ENCODE results near the gene HOOK2. TPM values are rescaled to one million over a fixed set of nuclear protein-coding genes. Genes with fewer than 3 reads are reported as not detected.
"Not testable (repeated sequence)": the region's sequence is repeated elsewhere in the genome, so short reads cannot be mapped to it uniquely, and the experiment has no call there.

The HOOK2 gene
- total and polyA plus RNA-seq, 2 of the 13 experiments (the other 11 are each of a cell fraction or from before 2014, with no cell fraction given): 9.2 to 12.9 TPM

DNA sequence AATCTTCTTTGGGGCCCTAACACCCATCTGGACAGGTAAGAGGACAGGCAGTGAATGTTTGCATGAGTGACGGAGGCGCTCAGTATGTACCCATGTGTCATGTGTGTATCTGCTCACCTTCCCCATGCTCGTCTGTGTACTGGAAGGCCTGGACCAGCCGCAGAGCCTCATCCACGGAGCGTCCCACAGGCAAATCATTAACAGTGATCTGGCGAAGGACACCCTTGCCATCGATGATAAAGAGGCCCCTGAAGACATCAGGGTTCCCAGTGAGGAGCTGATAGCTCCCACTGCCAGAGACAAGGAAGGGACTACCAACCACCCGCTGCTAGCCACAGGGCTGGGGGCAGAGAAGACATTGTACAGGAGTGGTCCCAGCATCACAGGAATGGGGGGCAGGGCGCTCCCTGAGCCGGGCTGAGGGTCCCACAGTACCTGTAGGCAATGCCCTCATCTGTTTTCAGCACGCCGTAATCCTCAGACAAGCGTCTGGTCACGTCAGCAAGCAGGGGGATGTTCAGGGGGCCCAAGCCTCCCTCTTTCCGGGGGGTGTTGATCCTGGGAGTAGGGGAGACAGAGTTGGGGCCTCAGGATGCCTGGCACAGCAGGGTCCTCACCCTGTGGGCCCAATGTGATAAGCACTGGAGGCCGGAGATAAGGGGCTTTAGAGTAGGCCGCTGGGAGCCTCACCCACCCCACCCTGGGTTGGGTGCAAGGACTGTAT is 24.6 kb upstream of the HOOK2 start (continued):
- TF ChIP-seq, protein P1, sequence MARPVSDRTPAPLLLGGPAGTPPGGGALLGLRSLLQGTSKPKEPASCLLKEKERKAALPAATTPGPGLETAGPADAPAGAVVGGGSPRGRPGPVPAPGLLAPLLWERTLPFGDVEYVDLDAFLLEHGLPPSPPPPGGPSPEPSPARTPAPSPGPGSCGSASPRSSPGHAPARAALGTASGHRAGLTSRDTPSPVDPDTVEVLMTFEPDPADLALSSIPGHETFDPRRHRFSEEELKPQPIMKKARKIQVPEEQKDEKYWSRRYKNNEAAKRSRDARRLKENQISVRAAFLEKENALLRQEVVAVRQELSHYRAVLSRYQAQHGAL (CRISPR knock-in tag; IDR thresholded peaks at IDR 0.05; ENCODE audit: not compliant biosample characterization): no peak
- no peak for TF ChIP-seq TSC22D2 (CRISPR knock-in tag; IDR thresholded peaks at IDR 0.05; ENCODE audit: borderline replicate concordance)

DNA sequence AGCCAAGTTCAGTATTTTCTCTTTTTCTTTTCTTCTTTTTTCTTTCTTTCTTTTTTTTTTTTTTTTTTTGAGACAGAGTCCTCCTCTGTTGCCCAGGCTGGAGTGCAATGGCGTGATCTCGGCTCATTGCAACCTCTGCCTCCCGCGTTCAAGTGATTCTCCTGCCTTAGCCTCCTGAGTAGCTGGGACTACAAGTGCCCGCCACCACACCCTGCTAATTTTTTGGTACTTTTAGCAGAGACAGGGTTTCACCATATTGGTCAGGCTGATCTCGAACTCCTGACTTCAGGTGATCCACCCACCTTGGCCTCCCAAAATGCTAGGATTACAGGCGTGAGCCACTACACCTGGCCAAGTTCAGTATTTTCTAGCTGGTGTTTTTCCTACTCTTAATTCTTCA is 22.3 kb upstream of the HOOK2 start:
- FAIRE-seq; in situ Hi-C loops (cut with HindIII; ENCODE audit: extremely low pct_ligation_motif_present, low pct_unique_long_range_greater_than_20kb); H3K9ac ChIP-seq (ENCODE audit: insufficient read depth, low read depth, low read length); ATAC-seq; BruUV-seq (replicated peaks); H3K4me3 ChIP-seq (replicated peaks in 1 of 3; ENCODE audit: insufficient read depth in 1 of 3, low read depth in 2 of 3, low read length in 3 of 3); H3K4me2 ChIP-seq (ENCODE audit: low read depth, low read length); DNase-seq (ENCODE audit: low spot score); H4K20me1 ChIP-seq (ENCODE audit: insufficient read depth, low read length); H3K27ac ChIP-seq (ENCODE audit: extremely low read length, insufficient read depth, low read length); H3K27me3 ChIP-seq (ENCODE audit: control insufficient read depth in 1 of 2, insufficient read depth in 2 of 2, low read length in 2 of 2); H2AFZ ChIP-seq (ENCODE audit: low read length); intact Hi-C loops (cut with micrococcal nuclease; ENCODE audit: unreplicated experiment); H3K9me3 ChIP-seq (ENCODE audit: low read length): not testable (repeated sequence)
- ChIA-PET CTCF (ENCODE audit: low intra/inter-chr PET ratio, low total read pairs) (interaction anchor here (2.5 to 3.7 kb wide), 2 partner anchors 19 to 32 kb away, joined by 34 to 54 read pairs; no protein-coding TSS in a partner anchor), POLR2A (interaction anchor here (0.7 to 1.8 kb wide), 4 partner anchors 9 to 53 kb away, joined by 3 to 9 read pairs (median 4); partner anchors contain the start of gene RNASEH2A)
- peaks cover 44% of the 10 kb centered on the region for H3K4me1 ChIP-seq (ENCODE audit: insufficient read depth, low read length)
- peaks cover 2 to 12% of the 10 kb centered on the region in 2 experiments; a peak in 4 of 5 replicates for H3K36me3 ChIP-seq (replicated peaks in 1 of 2; ENCODE audit: control insufficient read depth in 1 of 2, insufficient read depth in 2 of 2, low read length in 2 of 2)
- H3K79me2 ChIP-seq (ENCODE audit: insufficient read depth, low read length): peaks cover 17% of the 10 kb centered on the region
- 98% methylated on average over 7 of the region's 7 CpGs for WGBS (ENCODE audit: low lambda C conversion rate)

DNA sequence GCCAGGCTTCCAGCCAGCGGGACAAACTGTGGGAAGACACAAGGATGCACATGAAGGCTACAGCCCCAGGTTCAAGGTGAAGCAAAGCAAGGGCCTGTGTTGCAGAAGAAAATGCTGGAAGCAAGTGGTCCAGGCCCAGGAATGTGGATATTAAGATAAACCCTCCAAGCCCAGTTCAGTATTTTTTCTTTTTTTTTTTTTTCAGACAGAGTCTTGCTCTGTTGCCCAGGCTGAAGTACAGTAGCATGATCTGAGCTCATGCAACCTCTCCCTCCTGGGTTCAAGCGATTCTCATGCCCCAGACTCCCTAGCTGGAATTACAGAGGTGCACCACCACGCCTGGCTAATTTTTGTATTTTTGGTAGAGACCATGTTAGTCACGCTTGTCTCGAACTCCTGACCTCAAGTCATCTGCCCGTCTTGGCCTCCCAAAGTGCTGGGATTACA is 21.8 kb upstream of the HOOK2 start:
- TF ChIP-seq PHF5A (CRISPR knock-in tag; IDR thresholded peaks at IDR 0.05; ENCODE audit: low read depth, unreplicated experiment) (no peak), ZNF30 (CRISPR knock-in tag; IDR thresholded peaks at IDR 0.05) (0 out of 2 replicates have a peak, but pooled peaks have one; percentile 9), ZMYM2 (CRISPR knock-in tag; IDR thresholded peaks at IDR 0.05) (no peak)
- TF ChIP-seq, protein P2, sequence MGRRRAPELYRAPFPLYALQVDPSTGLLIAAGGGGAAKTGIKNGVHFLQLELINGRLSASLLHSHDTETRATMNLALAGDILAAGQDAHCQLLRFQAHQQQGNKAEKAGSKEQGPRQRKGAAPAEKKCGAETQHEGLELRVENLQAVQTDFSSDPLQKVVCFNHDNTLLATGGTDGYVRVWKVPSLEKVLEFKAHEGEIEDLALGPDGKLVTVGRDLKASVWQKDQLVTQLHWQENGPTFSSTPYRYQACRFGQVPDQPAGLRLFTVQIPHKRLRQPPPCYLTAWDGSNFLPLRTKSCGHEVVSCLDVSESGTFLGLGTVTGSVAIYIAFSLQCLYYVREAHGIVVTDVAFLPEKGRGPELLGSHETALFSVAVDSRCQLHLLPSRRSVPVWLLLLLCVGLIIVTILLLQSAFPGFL (CRISPR knock-in tag; IDR thresholded peaks at IDR 0.05): no peak
- FAIRE-seq (no peak), DNase-seq (ENCODE audit: low spot score) (no peak), ATAC-seq (no peak)
- Histone ChIP-seq H3K79me2 (ENCODE audit: insufficient read depth, low read length) (peaks cover 21% of the 10 kb centered on the region), H3K4me1 (ENCODE audit: insufficient read depth, low read length) (peaks cover 39% of the 10 kb centered on the region), H3K4me2 (ENCODE audit: low read depth, low read length) (no peak overlapping the region), H2AFZ (ENCODE audit: low read length) (no peak overlapping the region), H4K20me1 (ENCODE audit: insufficient read depth, low read length) (peaks cover 5% of the 10 kb centered on the region; the same call in 1 of the 2 replicates), H3K27ac (ENCODE audit: extremely low read length, insufficient read depth, low read length) (no peak overlapping the region), H3K9ac (ENCODE audit: insufficient read depth, low read depth, low read length) (no peak overlapping the region), H3K36me3 (replicated peaks in 1 of 2; ENCODE audit: control insufficient read depth in 1 of 2, insufficient read depth in 2 of 2, low read length in 2 of 2) (peaks cover 2 to 12% of the 10 kb centered on the region in 2 experiments; a peak in 4 of 5 replicates), H3K27me3 (ENCODE audit: control insufficient read depth in 1 of 2, insufficient read depth in 2 of 2, low read length in 2 of 2) (no peaks in the 10 kb centered on the region; a peak in 1 of 5 replicates), H3K9me3 (ENCODE audit: low read length) (no peaks in the 10 kb centered on the region), H3K4me3 (replicated peaks in 1 of 3; ENCODE audit: insufficient read depth in 1 of 3, low read depth in 2 of 3, low read length in 3 of 3) (no peak overlapping the region)
- CTCF ChIA-PET (ENCODE audit: low intra/inter-chr PET ratio, low total read pairs): interaction anchor here (1.2 to 3.7 kb wide), 6 partner anchors 19 to 37 kb away, joined by 5 to 54 read pairs (median 10); partner anchors contain the start of gene HOOK2
- POLR2A ChIA-PET: interaction anchor here (0.7 to 1.8 kb wide), 3 partner anchors 9 to 53 kb away, joined by 3 to 9 read pairs (median 3); partner anchors contain the start of gene RNASEH2A
- WGBS (ENCODE audit: low lambda C conversion rate): 96% methylated on average over 6 of the region's 6 CpGs
- BruUV-seq (replicated peaks): no TSS peak
- intact Hi-C loops (cut with micrococcal nuclease; ENCODE audit: unreplicated experiment) (no loop called here), in situ Hi-C loops (cut with HindIII; ENCODE audit: extremely low pct_ligation_motif_present, low pct_unique_long_range_greater_than_20kb) (no loop called here)

All from HepG2 (cell line).